Measurements from ENCODE around the gene KRTAP3-3.

The KRTAP3-3 gene

DNA sequence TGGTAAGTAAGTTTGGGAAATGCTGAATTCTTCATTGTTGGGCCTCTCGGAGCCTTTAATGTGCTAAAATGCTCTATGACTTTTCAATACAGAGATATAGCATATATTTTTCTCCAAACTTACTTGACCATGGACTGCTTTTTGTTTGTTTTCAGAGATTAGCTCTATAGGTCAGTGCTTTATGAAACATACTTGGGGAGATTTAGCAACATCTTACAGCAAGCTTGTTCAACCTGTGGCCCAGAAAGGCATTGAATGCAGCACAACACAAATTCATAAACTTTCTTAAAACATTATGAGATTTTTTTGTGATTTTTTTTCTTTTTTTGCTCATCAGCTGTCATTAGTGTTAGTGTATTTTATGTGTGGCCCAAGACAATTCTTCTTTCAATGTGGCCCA is 16.0 kb upstream of the KRTAP3-3 start:
- ATAC-seq (ENCODE audit: insufficient read depth, low read depth) = no peak
- H3K9me3 ChIP-seq (ENCODE audit: insufficient read depth, low read length, severe bottlenecking) = no peaks in the 10 kb centered on the region
- no peak overlapping the region for H3K4me3 ChIP-seq (ENCODE audit: low read depth in 1 of 2, low read length in 2 of 2)
- no peaks in the 10 kb centered on the region for H4K20me1 ChIP-seq (ENCODE audit: insufficient read depth, low read length)
- no peaks in the 10 kb centered on the region for H3K4me1 ChIP-seq (ENCODE audit: insufficient read depth, low read length)
- no peak overlapping the region for H3K9ac ChIP-seq (ENCODE audit: low read depth, low read length)
- no peak for DNase-seq
- H3K27me3 ChIP-seq (ENCODE audit: insufficient read depth, low read length, poor library complexity) = peaks cover 24% of the 10 kb centered on the region
- H3K4me2 ChIP-seq (ENCODE audit: insufficient read depth, low read length) = no peak overlapping the region
- no peak overlapping the region for H2AFZ ChIP-seq (ENCODE audit: low read depth, low read length)
- H3K79me2 ChIP-seq (ENCODE audit: insufficient read depth, low read length) = no peaks in the 10 kb centered on the region
- no peaks in the 10 kb centered on the region for H3K36me3 ChIP-seq (ENCODE audit: insufficient read depth, low read length)
- TF ChIP-seq EZH2 (IDR thresholded peaks at IDR 0.05; ENCODE audit: borderline replicate concordance, low read depth, low read length, severe bottlenecking) (no peak), CTCF (IDR thresholded peaks at IDR 0.05; ENCODE audit: borderline replicate concordance, extremely low read depth, low read length, poor library complexity, severe bottlenecking) (no peak)
- no peak overlapping the region for H3K27ac ChIP-seq (ENCODE audit: low read length)

- no peaks in the 10 kb centered on the region for H3K4me1 ChIP-seq (ENCODE audit: insufficient read depth, low read length)
- H2AFZ ChIP-seq (ENCODE audit: low read depth, low read length) = no peak overlapping the region
- H3K4me3 ChIP-seq (ENCODE audit: low read depth in 1 of 2, low read length in 2 of 2) = no peak overlapping the region
- no peak overlapping the region for H3K9ac ChIP-seq (ENCODE audit: low read depth, low read length)
- no peaks in the 10 kb centered on the region for H3K36me3 ChIP-seq (ENCODE audit: insufficient read depth, low read length)
- H4K20me1 ChIP-seq (ENCODE audit: insufficient read depth, low read length) = no peaks in the 10 kb centered on the region
- no peak for TF ChIP-seq CTCF (IDR thresholded peaks at IDR 0.05; ENCODE audit: borderline replicate concordance, extremely low read depth, low read length, poor library complexity, severe bottlenecking)
- TF ChIP-seq EZH2 (IDR thresholded peaks at IDR 0.05; ENCODE audit: borderline replicate concordance, low read depth, low read length, severe bottlenecking) = no peak
- ATAC-seq (ENCODE audit: insufficient read depth, low read depth) = no peak
- DNase-seq = no peak
- H3K4me2 ChIP-seq (ENCODE audit: insufficient read depth, low read length) = no peak overlapping the region
- no peak overlapping the region for H3K27ac ChIP-seq (ENCODE audit: low read length)
- H3K9me3 ChIP-seq (ENCODE audit: insufficient read depth, low read length, severe bottlenecking) = no peaks in the 10 kb centered on the region
- H3K79me2 ChIP-seq (ENCODE audit: insufficient read depth, low read length) = no peaks in the 10 kb centered on the region
- peaks cover 29% of the 10 kb centered on the region for H3K27me3 ChIP-seq (ENCODE audit: insufficient read depth, low read length, poor library complexity)
Observed at GRCh38 chr17:41009301-41009760, 15.4 kb upstream of the KRTAP3-3 start.

- H4K20me1 ChIP-seq (ENCODE audit: insufficient read depth, low read length) = no peaks in the 10 kb centered on the region
- ATAC-seq (ENCODE audit: insufficient read depth, low read depth) (no peak), DNase-seq (no peak)
- TF ChIP-seq CTCF (IDR thresholded peaks at IDR 0.05; ENCODE audit: borderline replicate concordance, extremely low read depth, low read length, poor library complexity, severe bottlenecking) (no peak), EZH2 (IDR thresholded peaks at IDR 0.05; ENCODE audit: borderline replicate concordance, low read depth, low read length, severe bottlenecking) (no peak)
- H3K9me3 ChIP-seq (ENCODE audit: insufficient read depth, low read length, severe bottlenecking) = no peaks in the 10 kb centered on the region
- no peak within 1 kb of the TSS for H3K4me3 ChIP-seq (ENCODE audit: low read depth in 1 of 2, low read length in 2 of 2)
- no peaks in the 10 kb centered on the region for H3K79me2 ChIP-seq (ENCODE audit: insufficient read depth, low read length)
- no peak within 1 kb of the TSS for H2AFZ ChIP-seq (ENCODE audit: low read depth, low read length)
- H3K27ac ChIP-seq (ENCODE audit: low read length) = no peak within 1 kb of the TSS
- H3K4me2 ChIP-seq (ENCODE audit: insufficient read depth, low read length) = no peak within 1 kb of the TSS
- H3K4me1 ChIP-seq (ENCODE audit: insufficient read depth, low read length) = no peaks in the 10 kb centered on the region
- peaks cover 30% of the 10 kb centered on the region for H3K27me3 ChIP-seq (ENCODE audit: insufficient read depth, low read length, poor library complexity)
- H3K9ac ChIP-seq (ENCODE audit: low read depth, low read length) = no peak within 1 kb of the TSS
- no peaks in the 10 kb centered on the region for H3K36me3 ChIP-seq (ENCODE audit: insufficient read depth, low read length)
Observed at GRCh38 chr17:41008811-41009210, 14.8 kb upstream of the KRTAP3-3 start, which contains the start of gene KRTAP3-1. Gene KRTAP3-1 (minus strand): TSS chr17:41009128. CDS start chr17:41009074, 54 bp downstream.

DNA sequence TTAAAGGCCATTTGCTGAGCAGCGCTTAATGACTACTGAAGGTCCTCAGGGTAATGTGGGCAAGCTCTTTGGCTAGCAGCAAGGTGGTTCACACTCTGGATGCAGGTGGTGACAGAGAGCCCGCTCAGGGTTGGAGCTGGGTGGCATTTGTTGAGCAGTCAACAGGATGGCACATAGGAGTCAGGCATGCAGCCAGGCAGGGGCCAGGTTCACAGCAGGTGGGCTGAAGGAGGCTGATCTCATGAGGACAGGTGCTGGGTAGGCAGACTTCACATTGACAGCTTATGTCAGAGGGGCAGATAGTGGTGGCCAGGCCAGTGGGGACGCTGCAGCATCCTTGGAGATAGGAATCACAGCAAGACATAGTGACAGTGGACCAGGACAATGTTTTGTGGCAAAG is 10.4 kb upstream of the KRTAP3-3 start:
- DNase-seq = no peak

More for the DNA sequence above, 10.4 kb upstream of the KRTAP3-3 start:
- no peak overlapping the region for H3K4me2 ChIP-seq (ENCODE audit: insufficient read depth, low read length)
- no peak overlapping the region for H3K27ac ChIP-seq (ENCODE audit: low read length)
- ATAC-seq (ENCODE audit: insufficient read depth, low read depth) = no peak
- no peaks in the 10 kb centered on the region for H3K4me1 ChIP-seq (ENCODE audit: insufficient read depth, low read length)
- no peak overlapping the region for H3K4me3 ChIP-seq (ENCODE audit: low read depth in 1 of 2, low read length in 2 of 2)
- no peak overlapping the region for H3K9ac ChIP-seq (ENCODE audit: low read depth, low read length)
- H3K36me3 ChIP-seq (ENCODE audit: insufficient read depth, low read length) = no peaks in the 10 kb centered on the region
- H2AFZ ChIP-seq (ENCODE audit: low read depth, low read length) = no peak overlapping the region
- H3K9me3 ChIP-seq (ENCODE audit: insufficient read depth, low read length, severe bottlenecking) = no peaks in the 10 kb centered on the region
- TF ChIP-seq EZH2 (IDR thresholded peaks at IDR 0.05; ENCODE audit: borderline replicate concordance, low read depth, low read length, severe bottlenecking) = no peak
- TF ChIP-seq CTCF (IDR thresholded peaks at IDR 0.05; ENCODE audit: borderline replicate concordance, extremely low read depth, low read length, poor library complexity, severe bottlenecking) = no peak
- no peaks in the 10 kb centered on the region for H3K79me2 ChIP-seq (ENCODE audit: insufficient read depth, low read length)
- no peaks in the 10 kb centered on the region for H4K20me1 ChIP-seq (ENCODE audit: insufficient read depth, low read length)
- H3K27me3 ChIP-seq (ENCODE audit: insufficient read depth, low read length, poor library complexity) = peaks cover 31% of the 10 kb centered on the region
